HepG2 (cell line): ENCODE measurements around the gene TSGA10IP. TPM values are rescaled to one million over a fixed set of nuclear protein-coding genes. Genes with fewer than 3 reads are reported as not detected.

ENCODE experiments used
- DR1 ChIP-seq: sonication (generic); formaldehyde crosslinking; IDR thresholded peaks from 2 replicates; pipeline ENCODE4 v1.8.0; 2021; ENCODE audit warnings: mild to moderate bottlenecking, missing genetic modification reagents, inconsistent platforms
- GATA4 ChIP-seq: sonication (generic); IDR thresholded peaks from 2 replicates; pipeline ENCODE4 v1.6.1; 2016; ENCODE audit warnings: antibody characterized with exemption, low read depth, borderline replicate concordance
- KLF15 ChIP-seq: sonication (generic); formaldehyde crosslinking; IDR thresholded peaks from 2 replicates; pipeline ENCODE4 v1.8.1; 2023; ENCODE audit warnings: borderline replicate concordance, mild to moderate bottlenecking, inconsistent platforms, missing genetic modification reagents, mixed read lengths
- polyA plus RNA-seq, 8 experiments: library from polyadenylated mRNA; depleted of rRNA in 3 of 8; stranded (reverse) in 7 of 8; unstranded in 1 of 8; fragments of >200 nt; fragmentation: Illumina TruSeq in 4 of 8; extraction: Trizol in 4 of 8; gene quantifications; 2 replicates each; pipeline versions ENCODE4 v1.2.1 to v1.2.3, GENCODE V29; 2011 to 2016; ENCODE audit warnings: low read depth in 4 of 8, missing spikeins in 1 of 8, mixed read lengths in 1 of 8; ENCODE audit not compliant: insufficient read depth in 1 of 8
- total RNA-seq, 5 experiments: library from RNA; depleted of rRNA; stranded (reverse); fragments of >200 nt; fragmentation: Illumina TruSeq; extraction: Trizol; gene quantifications; 2 replicates each; pipeline ENCODE4 v1.2.3, GENCODE V29; 2016; ENCODE audit warnings: low read depth in 1 of 5
- TF ChIP-seq, protein P1 (sequence below): sonication (generic); formaldehyde crosslinking; IDR thresholded peaks from 2 replicates; pipeline ENCODE4 v1.4.0; 2020; ENCODE audit warnings: mild to moderate bottlenecking, missing genetic modification reagents
- TF ChIP-seq, protein P2 (sequence below): sonication (generic); formaldehyde crosslinking; IDR thresholded peaks from 2 replicates; pipeline ENCODE4 v1.4.0; 2020; ENCODE audit warnings: missing genetic modification reagents, borderline replicate concordance
- TF ChIP-seq, protein P3 (sequence below): sonication (generic); formaldehyde crosslinking; IDR thresholded peaks from 2 replicates; pipeline ENCODE4 v1.5.1; 2020; ENCODE audit warnings: missing genetic modification reagents, mild to moderate bottlenecking, borderline replicate concordance
- TF ChIP-seq, protein P4 (sequence below): sonication (generic); formaldehyde crosslinking; IDR thresholded peaks from 2 replicates; pipeline ENCODE4 v1.4.0; 2020; ENCODE audit warnings: missing genetic modification reagents

TSGA10IP gene
- total and polyA plus RNA-seq, 2 of the 13 experiments (the other 11 are each of a cell fraction or from before 2014, with no cell fraction given) = not detected

DNA sequence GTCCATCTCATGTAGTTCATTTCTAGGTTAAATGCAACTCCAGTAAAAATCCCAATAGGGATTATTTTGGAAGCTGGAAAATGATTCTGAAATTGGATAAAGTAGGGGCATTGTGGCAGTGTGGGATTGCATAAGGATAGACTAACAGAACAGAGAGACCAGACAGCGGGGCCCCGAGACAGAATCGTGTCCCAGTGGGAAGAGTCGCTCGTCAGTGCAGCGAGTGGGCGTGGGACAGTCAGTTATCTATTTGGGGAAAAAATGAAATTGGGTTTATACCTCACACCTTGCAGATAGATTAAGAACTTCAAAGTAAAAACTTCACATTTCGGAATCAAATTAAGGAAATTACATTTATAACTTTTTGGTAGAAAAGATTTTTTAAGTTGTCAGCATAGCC is 26.8 kb downstream of the TSGA10IP start (continued):
- no peak for TF ChIP-seq GATA4
- TF ChIP-seq, protein P1, sequence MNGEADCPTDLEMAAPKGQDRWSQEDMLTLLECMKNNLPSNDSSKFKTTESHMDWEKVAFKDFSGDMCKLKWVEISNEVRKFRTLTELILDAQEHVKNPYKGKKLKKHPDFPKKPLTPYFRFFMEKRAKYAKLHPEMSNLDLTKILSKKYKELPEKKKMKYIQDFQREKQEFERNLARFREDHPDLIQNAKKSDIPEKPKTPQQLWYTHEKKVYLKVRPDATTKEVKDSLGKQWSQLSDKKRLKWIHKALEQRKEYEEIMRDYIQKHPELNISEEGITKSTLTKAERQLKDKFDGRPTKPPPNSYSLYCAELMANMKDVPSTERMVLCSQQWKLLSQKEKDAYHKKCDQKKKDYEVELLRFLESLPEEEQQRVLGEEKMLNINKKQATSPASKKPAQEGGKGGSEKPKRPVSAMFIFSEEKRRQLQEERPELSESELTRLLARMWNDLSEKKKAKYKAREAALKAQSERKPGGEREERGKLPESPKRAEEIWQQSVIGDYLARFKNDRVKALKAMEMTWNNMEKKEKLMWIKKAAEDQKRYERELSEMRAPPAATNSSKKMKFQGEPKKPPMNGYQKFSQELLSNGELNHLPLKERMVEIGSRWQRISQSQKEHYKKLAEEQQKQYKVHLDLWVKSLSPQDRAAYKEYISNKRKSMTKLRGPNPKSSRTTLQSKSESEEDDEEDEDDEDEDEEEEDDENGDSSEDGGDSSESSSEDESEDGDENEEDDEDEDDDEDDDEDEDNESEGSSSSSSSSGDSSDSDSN (CRISPR knock-in tag) = no peak
- TF ChIP-seq, protein P2, sequence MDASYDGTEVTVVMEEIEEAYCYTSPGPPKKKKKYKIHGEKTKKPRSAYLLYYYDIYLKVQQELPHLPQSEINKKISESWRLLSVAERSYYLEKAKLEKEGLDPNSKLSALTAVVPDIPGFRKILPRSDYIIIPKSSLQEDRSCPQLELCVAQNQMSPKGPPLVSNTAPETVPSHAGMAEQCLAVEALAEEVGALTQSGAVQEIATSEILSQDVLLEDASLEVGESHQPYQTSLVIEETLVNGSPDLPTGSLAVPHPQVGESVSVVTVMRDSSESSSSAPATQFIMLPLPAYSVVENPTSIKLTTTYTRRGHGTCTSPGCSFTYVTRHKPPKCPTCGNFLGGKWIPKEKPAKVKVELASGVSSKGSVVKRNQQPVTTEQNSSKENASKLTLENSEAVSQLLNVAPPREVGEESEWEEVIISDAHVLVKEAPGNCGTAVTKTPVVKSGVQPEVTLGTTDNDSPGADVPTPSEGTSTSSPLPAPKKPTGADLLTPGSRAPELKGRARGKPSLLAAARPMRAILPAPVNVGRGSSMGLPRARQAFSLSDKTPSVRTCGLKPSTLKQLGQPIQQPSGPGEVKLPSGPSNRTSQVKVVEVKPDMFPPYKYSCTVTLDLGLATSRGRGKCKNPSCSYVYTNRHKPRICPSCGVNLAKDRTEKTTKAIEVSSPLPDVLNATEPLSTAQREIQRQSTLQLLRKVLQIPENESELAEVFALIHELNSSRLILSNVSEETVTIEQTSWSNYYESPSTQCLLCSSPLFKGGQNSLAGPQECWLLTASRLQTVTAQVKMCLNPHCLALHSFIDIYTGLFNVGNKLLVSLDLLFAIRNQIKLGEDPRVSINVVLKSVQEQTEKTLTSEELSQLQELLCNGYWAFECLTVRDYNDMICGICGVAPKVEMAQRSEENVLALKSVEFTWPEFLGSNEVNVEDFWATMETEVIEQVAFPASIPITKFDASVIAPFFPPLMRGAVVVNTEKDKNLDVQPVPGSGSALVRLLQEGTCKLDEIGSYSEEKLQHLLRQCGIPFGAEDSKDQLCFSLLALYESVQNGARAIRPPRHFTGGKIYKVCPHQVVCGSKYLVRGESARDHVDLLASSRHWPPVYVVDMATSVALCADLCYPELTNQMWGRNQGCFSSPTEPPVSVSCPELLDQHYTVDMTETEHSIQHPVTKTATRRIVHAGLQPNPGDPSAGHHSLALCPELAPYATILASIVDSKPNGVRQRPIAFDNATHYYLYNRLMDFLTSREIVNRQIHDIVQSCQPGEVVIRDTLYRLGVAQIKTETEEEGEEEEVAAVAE (CRISPR knock-in tag) = no peak
- TF ChIP-seq, protein P3, sequence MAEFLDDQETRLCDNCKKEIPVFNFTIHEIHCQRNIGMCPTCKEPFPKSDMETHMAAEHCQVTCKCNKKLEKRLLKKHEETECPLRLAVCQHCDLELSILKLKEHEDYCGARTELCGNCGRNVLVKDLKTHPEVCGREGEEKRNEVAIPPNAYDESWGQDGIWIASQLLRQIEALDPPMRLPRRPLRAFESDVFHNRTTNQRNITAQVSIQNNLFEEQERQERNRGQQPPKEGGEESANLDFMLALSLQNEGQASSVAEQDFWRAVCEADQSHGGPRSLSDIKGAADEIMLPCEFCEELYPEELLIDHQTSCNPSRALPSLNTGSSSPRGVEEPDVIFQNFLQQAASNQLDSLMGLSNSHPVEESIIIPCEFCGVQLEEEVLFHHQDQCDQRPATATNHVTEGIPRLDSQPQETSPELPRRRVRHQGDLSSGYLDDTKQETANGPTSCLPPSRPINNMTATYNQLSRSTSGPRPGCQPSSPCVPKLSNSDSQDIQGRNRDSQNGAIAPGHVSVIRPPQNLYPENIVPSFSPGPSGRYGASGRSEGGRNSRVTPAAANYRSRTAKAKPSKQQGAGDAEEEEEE (CRISPR knock-in tag) = no peak
- TF ChIP-seq KLF15 (CRISPR knock-in tag) = no peak
- TF ChIP-seq, protein P4, sequence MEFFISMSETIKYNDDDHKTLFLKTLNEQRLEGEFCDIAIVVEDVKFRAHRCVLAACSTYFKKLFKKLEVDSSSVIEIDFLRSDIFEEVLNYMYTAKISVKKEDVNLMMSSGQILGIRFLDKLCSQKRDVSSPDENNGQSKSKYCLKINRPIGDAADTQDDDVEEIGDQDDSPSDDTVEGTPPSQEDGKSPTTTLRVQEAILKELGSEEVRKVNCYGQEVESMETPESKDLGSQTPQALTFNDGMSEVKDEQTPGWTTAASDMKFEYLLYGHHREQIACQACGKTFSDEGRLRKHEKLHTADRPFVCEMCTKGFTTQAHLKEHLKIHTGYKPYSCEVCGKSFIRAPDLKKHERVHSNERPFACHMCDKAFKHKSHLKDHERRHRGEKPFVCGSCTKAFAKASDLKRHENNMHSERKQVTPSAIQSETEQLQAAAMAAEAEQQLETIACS (CRISPR knock-in tag) = no peak
- no peak for TF ChIP-seq DR1
